NOMO-1 treated with dmso at 0.1 percent for 144 hours (cell line): ENCODE measurements around the gene DCBLD2.

ENCODE experiments used
- DNase-seq: peaks from one replicate; lab custom pipeline; 2025; ENCODE audit not compliant: unreplicated experiment; lab: John Stamatoyannopoulos, UW

Gene DCBLD2

GRCh38 chr3:98829246-98829832, 72.2 kb downstream of the DCBLD2 start:
- DNase-seq: no peak

- no peak for DNase-seq
Measured at GRCh38 chr3:98827221-98827920, 74.1 kb downstream of the DCBLD2 start.

DNA sequence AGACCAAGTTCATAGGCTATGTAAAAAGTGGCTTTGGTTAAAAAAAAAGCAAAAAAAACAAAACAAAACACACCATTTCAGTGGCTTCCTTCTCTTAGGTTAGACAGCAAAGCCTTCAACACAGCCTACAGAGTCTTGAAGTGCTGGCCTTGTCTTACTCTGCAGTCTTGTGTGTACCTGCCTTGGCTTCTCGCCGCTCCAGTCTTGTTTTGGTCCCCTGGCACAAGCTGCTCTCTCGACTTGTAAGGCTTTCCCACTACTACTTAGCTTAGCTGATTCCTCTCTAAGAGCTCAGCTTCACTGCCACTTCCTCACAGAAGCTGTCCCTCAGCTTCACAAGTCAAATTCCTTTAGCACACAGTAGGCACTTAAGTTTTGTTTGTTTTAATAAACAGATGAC, 75.4 kb downstream of the DCBLD2 start:
- DNase-seq: no peak

DNA sequence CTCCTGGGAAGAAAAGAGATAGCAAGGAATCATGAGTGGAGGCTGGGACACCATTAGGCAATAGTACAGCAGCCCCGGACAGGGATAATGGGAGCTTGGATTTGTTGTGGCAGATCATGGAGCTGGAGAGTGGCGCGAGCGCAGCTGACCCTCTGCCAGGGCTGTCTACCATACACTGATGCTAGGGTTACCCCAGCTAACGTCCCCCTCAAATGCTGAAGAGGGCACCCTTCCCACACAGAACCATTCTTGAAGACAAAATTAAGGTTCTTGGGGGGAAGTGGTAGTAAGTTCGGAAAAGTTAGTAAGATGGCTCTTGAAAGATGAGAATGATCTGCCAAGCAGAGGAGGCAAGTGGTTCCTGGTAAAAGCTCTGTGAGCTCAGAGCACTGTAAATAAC, 77.2 kb downstream of the DCBLD2 start:
- DNase-seq: no peak

DNA sequence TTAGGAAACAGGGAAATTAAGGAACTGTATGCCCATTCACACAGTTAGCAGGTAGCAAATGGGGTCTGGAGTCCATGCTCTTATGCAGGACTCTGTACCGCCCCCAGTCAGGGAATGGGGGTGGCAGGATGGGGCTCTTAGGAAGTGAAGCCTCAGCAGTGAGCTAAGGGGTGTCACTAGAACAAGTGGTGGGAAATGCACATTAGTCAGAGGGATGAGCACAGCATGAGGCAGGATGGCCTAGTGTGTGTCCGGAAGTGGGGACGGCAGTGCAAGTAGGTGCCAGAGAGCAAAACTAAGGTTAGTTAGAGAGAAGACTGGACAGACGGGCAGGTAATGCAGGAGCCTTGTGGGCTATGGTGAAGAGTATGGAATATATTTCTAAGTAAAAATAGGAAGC, 77.7 kb downstream of the DCBLD2 start:
- DNase-seq: no peak

- no peak for DNase-seq
Measured at GRCh38 chr3:98821063-98821462, 80.4 kb downstream of the DCBLD2 start.

DNA sequence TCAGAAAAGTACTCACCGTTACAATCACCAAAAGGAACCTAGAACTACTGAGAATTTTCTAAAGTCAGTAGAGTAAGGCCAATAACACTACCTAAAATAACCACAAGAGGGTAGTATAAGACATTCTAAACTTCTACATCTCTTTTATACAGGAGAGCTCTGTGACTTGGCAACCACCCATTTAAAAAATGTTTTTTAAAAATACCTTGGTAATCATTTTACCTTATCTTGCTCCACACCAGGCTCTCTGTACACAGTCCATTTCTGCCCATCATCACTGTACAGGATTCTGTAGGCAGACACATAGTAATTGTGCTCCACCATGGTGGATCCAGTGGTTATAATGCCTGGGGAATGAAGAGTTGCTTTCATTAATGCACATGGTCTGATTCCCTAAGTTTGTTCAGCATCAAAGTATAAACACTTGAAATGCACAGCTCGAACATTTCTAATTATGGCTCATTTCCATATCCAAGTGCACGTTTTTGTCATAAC, 83.9 kb downstream of the DCBLD2 start:
- DNase-seq: no peak

- DNase-seq: no peak
Measured at GRCh38 chr3:98814817-98815420, 86.6 kb downstream of the DCBLD2 start.

GRCh38 chr3:98812851-98813374, 88.6 kb downstream of the DCBLD2 start:
- DNase-seq: no peak

DNA sequence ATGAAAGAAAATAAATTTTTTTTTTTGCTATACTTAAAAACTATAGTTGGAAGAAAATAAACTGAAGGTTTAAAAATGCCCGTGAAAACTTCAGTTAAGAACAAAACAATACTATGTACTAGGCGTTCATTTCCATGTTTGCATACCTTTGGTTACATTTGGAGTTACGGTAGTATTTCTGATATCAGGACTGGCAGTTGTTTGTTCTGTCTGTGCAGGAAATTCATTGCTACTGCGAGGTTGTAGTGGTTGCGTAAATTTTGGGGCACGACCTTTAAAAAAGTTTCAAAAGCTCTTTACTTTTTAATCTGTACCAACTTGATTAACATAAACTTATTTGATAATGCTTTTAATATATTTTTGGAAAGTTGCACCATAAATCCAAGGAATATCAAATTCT, 90.4 kb downstream of the DCBLD2 start:
- no peak for DNase-seq

DNA sequence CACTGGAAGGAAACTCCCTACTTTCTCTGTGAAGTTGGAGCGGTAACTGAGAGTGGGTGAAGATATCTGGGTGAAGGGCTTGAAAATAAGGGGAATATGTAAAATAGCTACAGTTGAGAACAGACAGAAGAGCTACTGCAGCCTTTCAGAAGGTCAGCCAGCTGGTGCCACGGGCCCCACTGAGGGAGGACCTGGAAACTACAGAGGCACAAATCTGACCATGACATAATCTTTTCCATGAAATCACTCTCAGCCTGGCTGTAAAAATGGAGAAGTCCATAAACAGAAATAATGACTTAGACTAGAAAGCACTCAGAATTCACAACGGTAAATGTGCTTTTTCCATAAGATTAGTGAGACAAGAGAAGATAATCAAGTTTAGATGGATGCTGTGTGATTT, 91.9 kb downstream of the DCBLD2 start:
- DNase-seq: no peak

DNA sequence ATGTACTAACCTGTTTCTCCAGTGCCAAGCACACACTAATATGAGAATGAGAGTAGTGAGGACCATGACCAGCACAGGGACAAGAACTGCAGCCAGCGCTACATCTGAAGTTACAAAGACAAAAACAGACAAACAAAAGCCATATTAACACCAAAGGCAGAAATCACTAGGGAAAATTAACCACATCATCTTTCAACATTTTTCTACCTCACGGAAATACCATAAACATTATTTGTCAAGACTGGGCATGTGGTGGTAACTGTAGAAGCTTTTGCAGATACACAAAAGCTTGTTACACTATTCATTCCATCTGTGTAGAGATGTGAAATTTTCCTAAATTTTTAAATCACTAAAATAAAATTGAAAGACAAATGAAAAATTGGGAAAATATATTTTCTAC, 93.4 kb downstream of the DCBLD2 start:
- no peak for DNase-seq

GRCh38 chr3:98807561-98807960, 93.9 kb downstream of the DCBLD2 start:
- DNase-seq: no peak

- DNase-seq: no peak
Measured at GRCh38 chr3:98807011-98807410, 94.5 kb downstream of the DCBLD2 start.

- DNase-seq: no peak
Measured at GRCh38 chr3:98806521-98806920, 95.0 kb downstream of the DCBLD2 start.

DNA sequence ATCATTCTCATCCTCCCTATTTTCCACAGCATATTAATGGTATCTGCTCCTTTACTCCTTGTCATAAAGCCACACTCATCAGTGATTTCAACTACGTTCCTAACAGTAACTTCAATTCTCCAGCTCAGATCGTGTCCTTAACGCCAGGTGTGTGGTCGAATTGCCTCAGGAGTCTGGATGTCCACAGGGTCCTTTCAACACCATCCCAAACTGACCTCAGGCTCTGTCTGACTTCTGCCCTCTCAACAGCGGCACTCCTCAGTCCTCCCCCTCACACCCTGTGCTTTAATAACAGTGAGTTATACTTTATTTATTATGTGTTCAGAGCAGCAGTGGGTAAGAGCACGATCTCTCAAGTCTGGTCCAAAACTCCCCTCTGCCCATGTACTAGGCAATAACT, 95.9 kb downstream of the DCBLD2 start:
- no peak for DNase-seq

DNA sequence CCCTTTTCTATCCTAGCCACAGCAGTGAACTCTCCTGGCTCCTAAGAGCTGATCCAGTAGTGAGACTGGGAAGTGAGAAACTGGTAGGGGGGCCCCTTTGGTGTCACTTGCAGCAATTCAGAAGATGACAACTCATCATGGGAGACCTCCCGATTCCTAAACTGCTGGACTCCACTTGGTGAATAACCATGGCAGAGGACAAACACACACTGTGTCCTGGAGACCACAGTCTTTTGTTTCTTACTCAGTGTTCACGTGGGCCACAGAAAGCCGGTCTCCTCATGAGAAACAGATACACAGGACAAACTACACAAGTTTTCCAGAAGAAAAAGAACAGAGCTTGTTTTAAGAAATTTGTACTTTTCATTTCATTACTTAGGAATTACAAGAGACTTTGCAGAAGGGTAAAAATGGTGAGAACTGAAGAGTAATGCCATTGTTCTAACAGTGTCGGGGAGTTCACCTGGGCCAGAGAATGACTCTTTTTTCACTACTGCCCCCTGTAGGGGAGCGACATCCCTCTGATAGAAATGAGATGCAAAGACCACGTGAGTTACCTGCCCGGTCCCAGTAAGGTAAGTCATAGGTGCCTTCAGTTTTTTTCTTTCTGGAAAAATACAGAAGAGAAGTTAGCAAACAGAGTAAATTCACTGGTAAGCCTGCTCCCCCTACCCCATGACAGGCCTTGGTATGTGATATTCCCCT, 100.3 kb downstream of the DCBLD2 start:
- DNase-seq: no peak

DNA sequence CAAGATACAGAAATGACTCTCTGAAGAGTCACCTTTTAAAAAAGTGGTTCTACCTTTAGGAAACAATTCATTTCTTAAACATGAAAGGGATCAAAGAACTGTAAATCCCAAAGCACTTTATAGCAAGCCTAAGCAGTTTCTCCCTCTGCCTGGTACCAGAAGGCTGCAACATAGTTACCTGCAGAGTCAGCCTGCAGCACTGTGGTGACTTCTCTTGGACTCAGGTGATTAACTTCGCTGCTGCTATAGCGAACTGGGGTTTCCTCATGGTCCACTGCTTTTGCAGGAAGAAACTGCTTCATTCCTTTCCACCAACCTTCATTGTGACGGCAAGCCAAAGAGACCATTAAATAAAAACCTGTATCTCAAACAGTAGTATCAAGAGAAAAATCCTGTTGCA, 101.1 kb downstream of the DCBLD2 start:
- no peak for DNase-seq

GRCh38 chr3:98799479-98799878, 102.0 kb downstream of the DCBLD2 start:
- DNase-seq: no peak

DNA sequence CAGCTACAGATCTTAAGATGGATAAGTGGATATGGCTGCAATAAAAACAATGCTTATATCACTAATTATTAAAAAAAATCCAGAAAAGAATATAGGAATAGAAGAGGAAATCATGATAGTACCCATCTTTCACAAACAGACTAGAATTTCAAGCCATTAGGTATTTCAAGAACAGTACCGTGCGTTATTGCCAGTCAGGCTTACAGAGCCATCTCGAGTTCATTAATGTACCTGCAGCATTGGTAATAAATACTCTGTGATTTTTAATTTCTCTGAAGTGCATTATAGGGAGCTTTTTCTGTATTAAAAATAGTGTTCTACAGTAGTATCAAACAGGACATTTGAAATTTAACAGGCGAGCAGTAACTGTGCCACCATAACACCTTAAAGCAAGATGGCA, 102.7 kb downstream of the DCBLD2 start:
- no peak for DNase-seq

DNA sequence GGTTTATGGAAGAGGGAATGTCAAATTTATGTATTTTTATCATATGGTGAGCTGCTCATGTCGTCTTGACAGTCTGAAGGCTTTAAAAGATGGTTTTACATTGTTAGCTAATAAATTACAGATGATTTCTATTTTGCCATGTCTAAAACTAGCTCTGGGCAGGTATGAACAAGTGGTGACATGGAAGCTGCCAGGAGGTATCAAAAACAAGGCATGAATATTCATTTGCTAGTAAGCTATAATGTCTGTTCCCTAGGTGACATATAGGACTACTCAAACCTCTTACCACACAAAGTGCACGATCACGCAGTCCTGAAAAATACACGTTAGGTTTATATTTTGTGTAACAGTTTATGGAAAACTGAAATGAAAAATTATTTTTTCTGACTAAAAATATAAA, 103.6 kb downstream of the DCBLD2 start:
- DNase-seq: no peak

DNA sequence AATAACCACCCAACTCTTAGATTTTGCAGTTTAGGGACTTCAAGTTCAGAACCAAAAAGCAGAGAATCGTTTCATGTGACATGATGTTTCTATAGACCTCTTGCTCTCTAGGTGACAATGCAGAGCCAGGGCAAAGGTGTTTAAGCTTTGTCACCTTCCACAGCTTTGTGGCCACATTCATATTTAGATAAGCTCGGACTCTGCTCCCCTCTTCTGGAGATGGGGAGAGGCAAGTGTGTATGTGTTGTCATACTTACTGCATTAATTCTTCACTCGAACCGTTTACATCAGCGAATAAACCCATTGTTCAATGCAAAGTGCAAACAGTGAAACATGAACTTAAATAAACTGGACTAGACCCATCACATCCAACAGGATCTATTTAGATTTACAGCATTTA, 105.2 kb downstream of the DCBLD2 start:
- no peak for DNase-seq
